ENCODE results near the gene INO80D.

DNA sequence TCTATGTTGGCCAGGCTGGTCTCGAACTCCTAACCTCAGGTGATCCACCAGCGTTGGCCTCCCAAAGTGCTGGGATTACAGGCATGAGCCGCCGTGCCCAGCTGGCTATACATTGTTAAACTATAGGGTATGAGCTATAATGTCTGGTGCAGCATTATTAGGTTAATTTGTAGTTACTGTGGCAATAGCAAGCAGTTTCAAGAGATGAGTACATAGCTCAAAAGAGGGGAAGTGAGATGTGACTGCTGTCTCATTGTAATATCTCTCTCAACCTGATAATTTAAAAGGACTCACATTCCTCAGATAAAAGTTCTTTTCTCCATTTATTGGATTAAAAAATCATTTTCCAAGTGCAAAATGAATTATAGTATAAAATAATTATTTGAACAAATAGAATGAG, 116.4 kb downstream of the INO80D start:
- TF ChIP-seq, protein P1, sequence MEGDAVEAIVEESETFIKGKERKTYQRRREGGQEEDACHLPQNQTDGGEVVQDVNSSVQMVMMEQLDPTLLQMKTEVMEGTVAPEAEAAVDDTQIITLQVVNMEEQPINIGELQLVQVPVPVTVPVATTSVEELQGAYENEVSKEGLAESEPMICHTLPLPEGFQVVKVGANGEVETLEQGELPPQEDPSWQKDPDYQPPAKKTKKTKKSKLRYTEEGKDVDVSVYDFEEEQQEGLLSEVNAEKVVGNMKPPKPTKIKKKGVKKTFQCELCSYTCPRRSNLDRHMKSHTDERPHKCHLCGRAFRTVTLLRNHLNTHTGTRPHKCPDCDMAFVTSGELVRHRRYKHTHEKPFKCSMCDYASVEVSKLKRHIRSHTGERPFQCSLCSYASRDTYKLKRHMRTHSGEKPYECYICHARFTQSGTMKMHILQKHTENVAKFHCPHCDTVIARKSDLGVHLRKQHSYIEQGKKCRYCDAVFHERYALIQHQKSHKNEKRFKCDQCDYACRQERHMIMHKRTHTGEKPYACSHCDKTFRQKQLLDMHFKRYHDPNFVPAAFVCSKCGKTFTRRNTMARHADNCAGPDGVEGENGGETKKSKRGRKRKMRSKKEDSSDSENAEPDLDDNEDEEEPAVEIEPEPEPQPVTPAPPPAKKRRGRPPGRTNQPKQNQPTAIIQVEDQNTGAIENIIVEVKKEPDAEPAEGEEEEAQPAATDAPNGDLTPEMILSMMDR (IDR thresholded peaks at IDR 0.05) = no peak
- TF ChIP-seq EP300 (IDR thresholded peaks at IDR 0.05) (no peak), POLR2A (IDR thresholded peaks at IDR 0.05) (no peak)
